ENCODE measurements around the gene KRT81. TPM values are rescaled to one million over a fixed set of nuclear protein-coding genes. Genes with fewer than 3 reads are reported as not detected.
"Not testable (repeated sequence)": the region's sequence is repeated elsewhere in the genome, so short reads cannot be mapped to it uniquely, and the experiment has no call there.

Gene KRT81
- total and polyA plus RNA-seq, 9 donors: 0.04 to 0.22 (median 0.15) TPM; not detected in 2

GRCh38 chr12:52242442-52243258 is 48.7 kb downstream of the KRT81 start:
- H3K4me3 ChIP-seq (ENCODE audit: low read length): no peak overlapping the region
- peaks cover 20% of the 10 kb centered on the region for H3K27me3 ChIP-seq (ENCODE audit: control insufficient read depth, insufficient read depth, low read length)
- H3K4me1 ChIP-seq (ENCODE audit: control insufficient read depth, insufficient read depth, low read length): peaks cover 23% of the 10 kb centered on the region
- no peak overlapping the region for H3K27ac ChIP-seq (ENCODE audit: low read length)
- 93% methylated on average over 7 of the region's 11 CpGs for WGBS (ENCODE audit: insufficient coverage)
- H3K9me3 ChIP-seq (replicated peaks; ENCODE audit: control insufficient read depth, low read depth, low read length): no peaks in the 10 kb centered on the region
- no peak for DNase-seq
- H3K36me3 ChIP-seq (ENCODE audit: control insufficient read depth, insufficient read depth, low read length): no peaks in the 10 kb centered on the region

- H3K4me1 ChIP-seq (ENCODE audit: control insufficient read depth, insufficient read depth, low read length): peaks cover 18% of the 10 kb centered on the region
- no peak overlapping the region for H3K27ac ChIP-seq (ENCODE audit: low read length)
- H3K4me3 ChIP-seq (ENCODE audit: low read length): no peak overlapping the region
- H3K9me3 ChIP-seq (replicated peaks; ENCODE audit: control insufficient read depth, low read depth, low read length): no peaks in the 10 kb centered on the region
- no peak for DNase-seq
- 75% methylated on average over 7 of the region's 11 CpGs for WGBS (ENCODE audit: insufficient coverage)
- peaks cover 22% of the 10 kb centered on the region for H3K27me3 ChIP-seq (ENCODE audit: control insufficient read depth, insufficient read depth, low read length)
- no peaks in the 10 kb centered on the region for H3K36me3 ChIP-seq (ENCODE audit: control insufficient read depth, insufficient read depth, low read length)
Measured at GRCh38 chr12:52241205-52241842, 50.0 kb downstream of the KRT81 start.

GRCh38 chr12:52240247-52240646 is 51.1 kb downstream of the KRT81 start:
- H3K36me3 ChIP-seq (ENCODE audit: control insufficient read depth, insufficient read depth, low read length); H3K9me3 ChIP-seq (replicated peaks; ENCODE audit: control insufficient read depth, low read depth, low read length); H3K27ac ChIP-seq (ENCODE audit: low read length); H3K4me3 ChIP-seq (ENCODE audit: low read length); DNase-seq: not testable (repeated sequence)
- 59% methylated on average over 2 of the region's 6 CpGs for WGBS (ENCODE audit: insufficient coverage)
- peaks cover 15% of the 10 kb centered on the region for H3K4me1 ChIP-seq (ENCODE audit: control insufficient read depth, insufficient read depth, low read length)
- peaks cover 20% of the 10 kb centered on the region for H3K27me3 ChIP-seq (ENCODE audit: control insufficient read depth, insufficient read depth, low read length)

GRCh38 chr12:52239767-52240166 is 51.6 kb downstream of the KRT81 start:
- Histone ChIP-seq H3K4me1 (ENCODE audit: control insufficient read depth, insufficient read depth, low read length) (peaks cover 15% of the 10 kb centered on the region), H3K9me3 (replicated peaks; ENCODE audit: control insufficient read depth, low read depth, low read length) (no peaks in the 10 kb centered on the region), H3K36me3 (ENCODE audit: control insufficient read depth, insufficient read depth, low read length) (no peaks in the 10 kb centered on the region), H3K4me3 (ENCODE audit: low read length) (no peak overlapping the region), H3K27me3 (ENCODE audit: control insufficient read depth, insufficient read depth, low read length) (peaks cover 25% of the 10 kb centered on the region), H3K27ac (ENCODE audit: low read length) (no peak overlapping the region)
- WGBS (ENCODE audit: insufficient coverage): no CpG with 5 or more reads among the region's 2 CpGs
- DNase-seq: no peak

GRCh38 chr12:52238916-52239646 is 52.3 kb downstream of the KRT81 start:
- H3K4me3 ChIP-seq (ENCODE audit: low read length): no peak overlapping the region
- H3K27me3 ChIP-seq (ENCODE audit: control insufficient read depth, insufficient read depth, low read length): peaks cover 28% of the 10 kb centered on the region
- no peaks in the 10 kb centered on the region for H3K36me3 ChIP-seq (ENCODE audit: control insufficient read depth, insufficient read depth, low read length)
- DNase-seq: no peak
- H3K9me3 ChIP-seq (replicated peaks; ENCODE audit: control insufficient read depth, low read depth, low read length): no peaks in the 10 kb centered on the region
- WGBS (ENCODE audit: insufficient coverage): 81% methylated on average over 2 of the region's 7 CpGs
- H3K27ac ChIP-seq (ENCODE audit: low read length): no peak overlapping the region
- peaks cover 9% of the 10 kb centered on the region for H3K4me1 ChIP-seq (ENCODE audit: control insufficient read depth, insufficient read depth, low read length)

GRCh38 chr12:52238207-52238840 is 53.0 kb downstream of the KRT81 start:
- H3K9me3 ChIP-seq (replicated peaks; ENCODE audit: control insufficient read depth, low read depth, low read length): no peaks in the 10 kb centered on the region
- no peak overlapping the region for H3K27ac ChIP-seq (ENCODE audit: low read length)
- H3K4me1 ChIP-seq (ENCODE audit: control insufficient read depth, insufficient read depth, low read length): peaks cover under 1% of the 10 kb centered on the region
- DNase-seq: no peak
- WGBS (ENCODE audit: insufficient coverage): 59% methylated on average over 4 of the region's 4 CpGs
- H3K36me3 ChIP-seq (ENCODE audit: control insufficient read depth, insufficient read depth, low read length): no peaks in the 10 kb centered on the region
- H3K4me3 ChIP-seq (ENCODE audit: low read length): no peak overlapping the region
- peaks cover 35% of the 10 kb centered on the region for H3K27me3 ChIP-seq (ENCODE audit: control insufficient read depth, insufficient read depth, low read length)

GRCh38 chr12:52236386-52237050 is 54.8 kb downstream of the KRT81 start:
- Histone ChIP-seq H3K4me1 (ENCODE audit: control insufficient read depth, insufficient read depth, low read length) (no peaks in the 10 kb centered on the region), H3K36me3 (ENCODE audit: control insufficient read depth, insufficient read depth, low read length) (no peaks in the 10 kb centered on the region), H3K27ac (ENCODE audit: low read length) (no peak overlapping the region), H3K9me3 (replicated peaks; ENCODE audit: control insufficient read depth, low read depth, low read length) (no peaks in the 10 kb centered on the region), H3K4me3 (ENCODE audit: low read length) (no peak overlapping the region), H3K27me3 (ENCODE audit: control insufficient read depth, insufficient read depth, low read length) (peaks cover 53% of the 10 kb centered on the region)
- no peak for DNase-seq
- no CpG with 5 or more reads among the region's 3 CpGs for WGBS (ENCODE audit: insufficient coverage)

Other genes with a start within 250 kb of the KRT81 start
- gene NR4A1, start 240.1 kb downstream of the KRT81 start, total RNA-seq: 23.7 TPM
- 10 to 100 TPM; 12.7 to 71.5 (median 36.7) TPM for gene NR4A1, start 240.1 kb downstream of the KRT81 start, polyA plus RNA-seq (ENCODE audit: insufficient read depth in 1 of 8, insufficient read length in 8 of 8, low replicate concordance in 1 of 8)
- gene ATG101, start 221.6 kb downstream of the KRT81 start, total RNA-seq: 32.1 TPM
- 10 to 100 TPM; 25.4 to 36.9 (median 28.7) TPM for gene ATG101, start 221.6 kb downstream of the KRT81 start, polyA plus RNA-seq (ENCODE audit: insufficient read depth in 1 of 8, insufficient read length in 8 of 8, low replicate concordance in 1 of 8)
- gene SMIM41, start 211.8 kb downstream of the KRT81 start, total RNA-seq: 0.13 TPM
- gene SMIM41, start 211.8 kb downstream of the KRT81 start, polyA plus RNA-seq (ENCODE audit: insufficient read depth in 1 of 8, insufficient read length in 8 of 8, low replicate concordance in 1 of 8): under 1 TPM in 6 of 8 donors, not detected in 2; 0.12 to 0.72 (median 0.26) TPM
- 0.62 TPM for gene KRT80, start 99.5 kb downstream of the KRT81 start, total RNA-seq
- gene KRT80, start 99.5 kb downstream of the KRT81 start, polyA plus RNA-seq (ENCODE audit: insufficient read depth in 1 of 8, insufficient read length in 8 of 8, low replicate concordance in 1 of 8): 1 to 10 TPM; 1.8 to 5.8 (median 3.6) TPM
- 0.31 TPM for gene KRT7, start 58.3 kb downstream of the KRT81 start, total RNA-seq
- 1 to 10 TPM in 6 of 8 donors, under 1 TPM in 2; 0.70 to 7.1 (median 2.5) TPM for gene KRT7, start 58.3 kb downstream of the KRT81 start, polyA plus RNA-seq (ENCODE audit: insufficient read depth in 1 of 8, insufficient read length in 8 of 8, low replicate concordance in 1 of 8)
- gene KRT86, start 16.9 kb downstream of the KRT81 start, total RNA-seq: 0.04 TPM
- gene KRT86, start 16.9 kb downstream of the KRT81 start, polyA plus RNA-seq (ENCODE audit: insufficient read depth in 1 of 8, insufficient read length in 8 of 8, low replicate concordance in 1 of 8): under 1 TPM in 7 of 8 donors, not detected in 1; 0.07 to 0.34 (median 0.25) TPM
- gene KRT83, start 29.9 kb upstream of the KRT81 start, total RNA-seq: not detected
- not detected for gene KRT83, start 29.9 kb upstream of the KRT81 start, polyA plus RNA-seq (ENCODE audit: insufficient read depth in 1 of 8, insufficient read length in 8 of 8, low replicate concordance in 1 of 8)
- gene KRT85, start 75.9 kb upstream of the KRT81 start, total RNA-seq: not detected
- not detected for gene KRT85, start 75.9 kb upstream of the KRT81 start, polyA plus RNA-seq (ENCODE audit: insufficient read depth in 1 of 8, insufficient read length in 8 of 8, low replicate concordance in 1 of 8)
- gene KRT84, start 94.1 kb upstream of the KRT81 start, total RNA-seq: not detected
- not detected for gene KRT84, start 94.1 kb upstream of the KRT81 start, polyA plus RNA-seq (ENCODE audit: insufficient read depth in 1 of 8, insufficient read length in 8 of 8, low replicate concordance in 1 of 8)
- gene KRT82, start 114.8 kb upstream of the KRT81 start, total RNA-seq: not detected
- not detected for gene KRT82, start 114.8 kb upstream of the KRT81 start, polyA plus RNA-seq (ENCODE audit: insufficient read depth in 1 of 8, insufficient read length in 8 of 8, low replicate concordance in 1 of 8)
- gene KRT75, start 142.8 kb upstream of the KRT81 start, total RNA-seq: not detected
- gene KRT75, start 142.8 kb upstream of the KRT81 start, polyA plus RNA-seq (ENCODE audit: insufficient read depth in 1 of 8, insufficient read length in 8 of 8, low replicate concordance in 1 of 8): not detected
- not detected for gene KRT6B, start 160.6 kb upstream of the KRT81 start, total RNA-seq
- gene KRT6B, start 160.6 kb upstream of the KRT81 start, polyA plus RNA-seq (ENCODE audit: insufficient read depth in 1 of 8, insufficient read length in 8 of 8, low replicate concordance in 1 of 8): under 1 TPM in 1 of 8 donors, not detected in 7; 0.44 TPM
- not detected for gene KRT6C, start 182.3 kb upstream of the KRT81 start, total RNA-seq
- under 1 TPM in 1 of 8 donors, not detected in 7; 0.32 TPM for gene KRT6C, start 182.3 kb upstream of the KRT81 start, polyA plus RNA-seq (ENCODE audit: insufficient read depth in 1 of 8, insufficient read length in 8 of 8, low replicate concordance in 1 of 8)
- gene KRT6A, start 201.7 kb upstream of the KRT81 start, total RNA-seq: not detected
- gene KRT6A, start 201.7 kb upstream of the KRT81 start, polyA plus RNA-seq (ENCODE audit: insufficient read depth in 1 of 8, insufficient read length in 8 of 8, low replicate concordance in 1 of 8): 10 to 100 TPM in 1 of 8 donors, under 1 TPM in 3, not detected in 4; 0.05 to 26.4 (median 0.63) TPM
- gene KRT5, start 228.9 kb upstream of the KRT81 start, total RNA-seq: 0.66 TPM
- 100 to 1,000 TPM in 1 of 8 donors, 10 to 100 TPM in 1, 1 to 10 TPM in 1, under 1 TPM in 5; 0.21 to 383 (median 0.62) TPM for gene KRT5, start 228.9 kb upstream of the KRT81 start, polyA plus RNA-seq (ENCODE audit: insufficient read depth in 1 of 8, insufficient read length in 8 of 8, low replicate concordance in 1 of 8)

Data from muscle of leg (tissue), 11 donors.